Heart right ventricle (tissue), 16 donors: ENCODE data around the gene C1orf35. TPM values are rescaled to one million over a fixed set of nuclear protein-coding genes. Genes with fewer than 3 reads are reported as not detected.

ENCODE experiments used
- ATAC-seq, 8 donors: fragments of 200-7000 bp; cut with Tn5 transposase; one replicate each; pipeline ENCODE4 v1.9.1; 2020; ENCODE audit warnings: mild to moderate bottlenecking in 8 of 8, moderate library complexity in 8 of 8, moderate number of reproducible peaks in 1 of 8
- DNase-seq, 2 donors: peaks; one replicate each; pipeline ENCODE4 v3.0.0-alpha.2; 2020
- H3K27ac ChIP-seq, 10 donors: fragments of 200-600 bp; sonication (generic) in 2 of 10; one replicate each; pipeline versions ENCODE4 v1.5.0 to v1.8.0; 2020 to 2022; ENCODE audit warnings: mild to moderate bottlenecking in 3 of 10
- H3K27me3 ChIP-seq, 7 donors: fragments of 200-600 bp; one replicate each; pipeline ENCODE4 v1.8.0; 2021 to 2022; ENCODE audit warnings: mild to moderate bottlenecking in 2 of 7
- H3K36me3 ChIP-seq, 9 donors: fragments of 200-600 bp; sonication (generic) in 1 of 9; one replicate each; pipeline versions ENCODE4 v1.5.0 to v1.8.0; 2020 to 2022; ENCODE audit warnings: mild to moderate bottlenecking in 2 of 9
- H3K4me1 ChIP-seq, 9 donors: fragments of 200-600 bp; sonication (generic) in 1 of 9; one replicate each; pipeline versions ENCODE4 v1.5.0 to v1.8.0; 2020 to 2022; ENCODE audit warnings: mild to moderate bottlenecking in 4 of 9
- H3K4me3 ChIP-seq, 10 donors: fragments of 200-600 bp; sonication (generic) in 2 of 10; one replicate each; pipeline versions ENCODE4 v1.5.0 to v1.8.0; 2020 to 2022; ENCODE audit warnings: mild to moderate bottlenecking in 7 of 10, moderate library complexity in 2 of 10
- H3K9me3 ChIP-seq, 11 donors: fragments of 200-600 bp in 10 of 11; sonication (generic) in 2 of 11; one replicate each; pipeline versions ENCODE4 v1.5.0 to v1.8.0; 2013 to 2022; ENCODE audit warnings: mild to moderate bottlenecking in 2 of 11, control low read depth in 1 of 11, moderate library complexity in 1 of 11
- CTCF ChIP-seq, 9 donors: fragments of 200-600 bp; sonication (generic) in 2 of 9; IDR thresholded peaks; one replicate each; pipeline versions ENCODE4 v1.5.0 to v1.8.0; 2021 to 2022; ENCODE audit warnings: antibody characterized with exemption in 9 of 9, mild to moderate bottlenecking in 5 of 9, moderate library complexity in 1 of 9
- WGBS, 2 donors: extraction: QIAGEN DNeasy Blood & Tissue Kit; methylation state at CpG; one replicate each; pipeline ENCODE4 v1.1.7; 2013; ENCODE audit warnings: inconsistent platforms in 1 of 2; 5-methylcytosine and 5-hydroxymethylcytosine counted together
- intact Hi-C, 10 donors: fragments of 100-400 bp; cut with DNase I; formaldehyde crosslinking; loops; one replicate each; pipeline versions ENCODE4 v1.11.1 to v1.14.2; 2022
- microRNA-seq, 2 donors: library from miRNA; unstranded; fragments of <30 nt; microRNA quantifications; one replicate each; pipeline ENCODE4 v1.2.0, GENCODE V29; 2021
- polyA plus RNA-seq, 2 donors: library from polyadenylated mRNA; stranded (reverse); fragments of 200-250 nt; gene quantifications; one replicate each; pipeline ENCODE4 v1.2.3, GENCODE V29; 2013
- total RNA-seq, 10 donors: library from RNA; stranded (reverse); fragmentation: NEBNext Ultra II Directional in 3 of 10; extraction: Animal tissue kit (Norgen Biotek cat#: 25700) in 3 of 10; gene quantifications; one replicate each; pipeline versions ENCODE4 v1.2.1 to v1.2.4, GENCODE V29; 2021 to 2023
- donor health status: Arrhythmogenic right ventricular cardiomyopathy.
- donor health status: ischemic (EF 13 %, LVEDD 7.1; RV severe dilation, severe dysfunction).
- donor health status: healthy with polysubstance abuse.
- donor health status: DM: no; HTN: yes; CAD: no.
- donor health status: DM: no; HTN: no; CAD: no.
- donor health status: ischemic (EF 25% LVEDD 6.9; RV normal size, moderate dysfunction).
- donor health status: ischemic (EF 25% LVEDD 5.7; RV mildly dilated, moderate dysfunction).
- donor health status: healthy.
- donor health status: DM: yes; HTN: yes; CAD: no.
- donor health status: Ischemic cardiomyopathy.
- donor health status: ischemic (EF 35%, LVEDD 5.7; RV mildly dilated, moderate dysfunction).
- donor health status: nonischemic (EF 11% LVEDD 7.7; RV severe dilation, severe dysfunction).
- donor health status: DM: yes; HTN: yes; CAD: no.
- donor health status: PGD.
- donor health status: ischemic (EF 29% LVEDD 5.4; RV normal size, mild dysfunction).
- donor health status: nonischemic (EF 23%, LVEDD 6.1; RV moderate dilation, normal function).

The C1orf35 gene
- total and polyA plus RNA-seq, 12 donors: 5.6 to 15.7 (median 6.4) TPM

DNA sequence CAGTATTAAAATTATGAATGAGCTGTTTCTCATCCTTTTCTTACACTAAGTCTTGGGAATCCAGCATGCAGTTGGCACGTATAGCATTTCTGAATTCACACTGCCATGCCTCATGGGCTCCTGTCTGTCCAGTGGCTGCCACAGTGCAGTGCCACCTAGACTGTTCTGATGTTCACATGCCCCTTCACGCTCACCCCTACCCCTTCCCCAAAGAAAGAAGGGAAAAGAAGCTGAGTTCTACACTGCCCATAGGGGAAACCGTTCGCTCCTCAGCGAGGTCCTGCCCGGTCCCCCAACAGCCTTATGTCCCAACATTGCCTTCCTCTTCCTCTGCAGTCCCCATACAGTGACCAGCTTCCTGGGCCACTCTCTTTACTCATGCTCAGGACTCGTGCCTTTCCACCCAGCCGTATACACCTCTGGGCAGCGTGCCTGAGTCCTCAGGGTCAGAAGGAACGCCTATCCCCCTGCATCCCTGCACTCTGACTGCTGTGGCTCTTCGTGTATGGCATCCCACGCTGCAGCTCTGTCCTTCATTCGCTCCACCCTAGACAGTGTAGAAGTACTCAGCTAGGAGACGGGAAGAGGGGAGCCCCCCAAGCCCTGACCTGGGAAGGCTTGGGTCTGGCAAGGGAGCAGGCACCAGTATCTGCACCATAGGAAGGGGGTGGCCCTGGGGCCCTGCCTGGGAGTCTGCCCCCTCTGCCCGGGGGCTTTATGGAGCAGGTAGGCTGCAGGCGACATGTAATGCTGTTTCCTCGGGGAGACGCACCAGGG is 44.8 kb downstream of the C1orf35 start:
- no peak for ATAC-seq
- TF ChIP-seq CTCF (IDR thresholded peaks at IDR 0.05): no peak
- no peak for DNase-seq
- H3K4me1 ChIP-seq: peaks cover 0 to 22% (median 14%) of the 10 kb centered on the region in 9 donors
- H3K36me3 ChIP-seq: no peaks in the 10 kb centered on the region
- intact Hi-C loops: loop anchor here in 1 of 10 donors (10.0 kb wide), 1 partner anchor 54 kb away; the partner anchor contains the start of gene WNT3A
- WGBS, 2 donors: 47% methylated on average over 17 to 18 of the region's 18 CpGs
- peaks cover 46 to 88% (median 76%) of the 10 kb centered on the region in 7 donors for H3K27me3 ChIP-seq
- H3K27ac ChIP-seq: no peak overlapping the region
- no peak overlapping the region for H3K4me3 ChIP-seq
- peaks cover 0 to 8% (median 0%) of the 10 kb centered on the region in 11 donors for H3K9me3 ChIP-seq

Small RNA genes lying within 50 kb of the gene (microRNA-seq; reads per million reads assigned to microRNA genes)
- 0.51 to 1.2 reads per million in 2 donors for gene MIR3620

Other genes starting within 250 kb of the C1orf35 start
- gene WNT9A, start 155.4 kb downstream of the C1orf35 start, total RNA-seq: 10 to 100 TPM in 5 of 10 donors, 1 to 10 TPM in 3, under 1 TPM in 2; 0.39 to 27.9 (median 8.6) TPM
- gene WNT9A, start 155.4 kb downstream of the C1orf35 start, polyA plus RNA-seq: under 1 TPM; 0.39 to 0.80 TPM
- not detected for gene WNT3A, start 96.3 kb downstream of the C1orf35 start, total RNA-seq
- gene WNT3A, start 96.3 kb downstream of the C1orf35 start, polyA plus RNA-seq: not detected
- gene ARF1, start 20.6 kb downstream of the C1orf35 start, total RNA-seq: 100 to 1,000 TPM; 262 to 372 (median 338) TPM
- gene ARF1, start 20.6 kb downstream of the C1orf35 start, polyA plus RNA-seq: 100 to 1,000 TPM; 204 to 498 TPM
- 10 to 100 TPM; 38.0 to 65.2 (median 46.3) TPM for gene MRPL55, start 6.0 kb upstream of the C1orf35 start, total RNA-seq
- 100 to 1,000 TPM; 113 to 174 TPM for gene MRPL55, start 6.0 kb upstream of the C1orf35 start, polyA plus RNA-seq
- 100 to 1,000 TPM; 121 to 207 (median 159) TPM for gene GUK1, start 37.0 kb upstream of the C1orf35 start, total RNA-seq
- 100 to 1,000 TPM; 275 to 474 TPM for gene GUK1, start 37.0 kb upstream of the C1orf35 start, polyA plus RNA-seq
- gene GJC2, start 46.6 kb upstream of the C1orf35 start, total RNA-seq: 1 to 10 TPM in 7 of 10 donors, under 1 TPM in 3; 0.61 to 1.5 (median 1.2) TPM
- gene GJC2, start 46.6 kb upstream of the C1orf35 start, polyA plus RNA-seq: 1 to 10 TPM; 1.0 to 1.4 TPM
- gene IBA57, start 62.5 kb upstream of the C1orf35 start, total RNA-seq: 10 to 100 TPM in 9 of 10 donors, 1 to 10 TPM in 1; 9.3 to 20.3 (median 17.2) TPM
- gene IBA57, start 62.5 kb upstream of the C1orf35 start, polyA plus RNA-seq: 1 to 10 TPM; 2.8 to 6.7 TPM
- gene OBSCN, start 104.7 kb upstream of the C1orf35 start, total RNA-seq: 100 to 1,000 TPM; 285 to 541 (median 407) TPM
- 100 to 1,000 TPM; 176 to 639 TPM for gene OBSCN, start 104.7 kb upstream of the C1orf35 start, polyA plus RNA-seq